HG02623 (cell line): ENCODE measurements around the gene MYO19.

Experiments used
- ATAC-seq: cut with Tn5 transposase; IDR thresholded peaks from one replicate; pipeline ENCODE4 v1.9.1; 2021; ENCODE audit warnings: moderate library complexity; ENCODE audit not compliant: unreplicated experiment

The MYO19 gene, protein sequence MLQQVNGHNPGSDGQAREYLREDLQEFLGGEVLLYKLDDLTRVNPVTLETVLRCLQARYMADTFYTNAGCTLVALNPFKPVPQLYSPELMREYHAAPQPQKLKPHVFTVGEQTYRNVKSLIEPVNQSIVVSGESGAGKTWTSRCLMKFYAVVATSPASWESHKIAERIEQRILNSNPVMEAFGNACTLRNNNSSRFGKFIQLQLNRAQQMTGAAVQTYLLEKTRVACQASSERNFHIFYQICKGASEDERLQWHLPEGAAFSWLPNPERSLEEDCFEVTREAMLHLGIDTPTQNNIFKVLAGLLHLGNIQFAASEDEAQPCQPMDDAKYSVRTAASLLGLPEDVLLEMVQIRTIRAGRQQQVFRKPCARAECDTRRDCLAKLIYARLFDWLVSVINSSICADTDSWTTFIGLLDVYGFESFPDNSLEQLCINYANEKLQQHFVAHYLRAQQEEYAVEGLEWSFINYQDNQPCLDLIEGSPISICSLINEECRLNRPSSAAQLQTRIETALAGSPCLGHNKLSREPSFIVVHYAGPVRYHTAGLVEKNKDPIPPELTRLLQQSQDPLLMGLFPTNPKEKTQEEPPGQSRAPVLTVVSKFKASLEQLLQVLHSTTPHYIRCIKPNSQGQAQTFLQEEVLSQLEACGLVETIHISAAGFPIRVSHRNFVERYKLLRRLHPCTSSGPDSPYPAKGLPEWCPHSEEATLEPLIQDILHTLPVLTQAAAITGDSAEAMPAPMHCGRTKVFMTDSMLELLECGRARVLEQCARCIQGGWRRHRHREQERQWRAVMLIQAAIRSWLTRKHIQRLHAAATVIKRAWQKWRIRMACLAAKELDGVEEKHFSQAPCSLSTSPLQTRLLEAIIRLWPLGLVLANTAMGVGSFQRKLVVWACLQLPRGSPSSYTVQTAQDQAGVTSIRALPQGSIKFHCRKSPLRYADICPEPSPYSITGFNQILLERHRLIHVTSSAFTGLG

DNA sequence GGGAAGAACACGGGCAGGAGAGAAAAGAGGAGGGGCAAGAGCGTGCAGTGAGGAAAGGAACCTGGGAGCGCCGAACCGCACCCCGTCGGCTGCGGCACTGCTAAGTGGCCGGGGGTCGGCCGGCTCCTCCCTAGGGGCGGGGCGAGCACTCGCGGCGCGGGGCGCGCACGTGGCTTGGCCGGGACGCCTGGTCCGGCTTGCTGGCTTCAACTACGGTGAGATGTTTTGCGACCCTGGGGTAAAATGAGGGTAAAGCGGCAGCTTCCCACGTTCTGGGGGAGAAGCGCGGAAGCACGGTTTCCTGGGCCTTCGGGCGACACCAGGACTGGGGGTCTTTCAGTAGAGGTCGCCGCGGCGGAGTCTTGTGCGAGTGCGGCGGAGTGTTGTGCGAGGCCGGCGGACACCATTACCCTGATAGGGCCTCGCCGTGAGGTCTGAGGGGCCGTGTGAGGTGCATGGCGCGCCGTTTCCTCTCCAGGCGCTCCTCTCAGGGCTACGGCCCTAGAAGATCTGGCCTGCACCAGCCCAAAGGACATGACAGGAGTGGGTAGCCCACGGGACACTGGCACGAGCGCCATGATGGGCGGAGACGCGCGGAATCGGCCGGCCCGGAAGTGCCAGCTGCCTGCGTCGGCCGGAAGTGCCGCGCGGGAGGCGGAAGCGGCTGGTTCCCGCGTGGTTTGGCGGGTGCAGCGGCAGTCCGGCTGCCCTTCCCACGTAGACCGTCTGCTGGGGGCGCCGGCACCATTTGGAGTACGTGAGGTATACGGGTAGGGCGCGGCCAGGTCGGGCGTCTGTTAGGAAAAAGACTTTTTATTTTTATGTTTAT, at the start of gene MYO19, which contains the start of gene PIGW:
Gene MYO19 (minus strand): TSS at position 29 of the 829 bp plus-strand sequence. CDS start 2,330 bp downstream, outside the sequence.
Gene PIGW (plus strand): TSS at position 148 of the 829 bp plus-strand sequence. CDS start 2,115 bp downstream, outside the sequence.
- peak; percentile 62 for ATAC-seq

DNA sequence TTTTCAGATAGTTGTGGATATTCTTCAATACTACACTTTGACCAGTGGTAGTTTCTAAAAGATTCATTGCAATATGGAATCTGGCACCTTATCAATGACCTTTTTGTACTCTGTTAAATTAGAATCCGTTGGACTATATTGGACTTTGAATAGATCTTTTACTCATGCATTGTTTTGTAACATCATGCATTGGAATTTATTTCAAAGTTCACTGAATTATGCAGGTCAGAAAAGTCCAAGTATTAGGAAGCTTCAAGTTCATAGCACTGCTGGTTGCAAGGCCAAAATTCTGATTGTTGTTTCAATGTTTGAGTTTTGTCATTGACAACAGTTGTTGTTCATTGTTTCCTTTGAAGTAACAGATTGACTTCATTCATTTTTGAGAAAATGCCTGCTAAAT, 49.1 kb upstream of the MYO19 start:
- no peak for ATAC-seq

DNA sequence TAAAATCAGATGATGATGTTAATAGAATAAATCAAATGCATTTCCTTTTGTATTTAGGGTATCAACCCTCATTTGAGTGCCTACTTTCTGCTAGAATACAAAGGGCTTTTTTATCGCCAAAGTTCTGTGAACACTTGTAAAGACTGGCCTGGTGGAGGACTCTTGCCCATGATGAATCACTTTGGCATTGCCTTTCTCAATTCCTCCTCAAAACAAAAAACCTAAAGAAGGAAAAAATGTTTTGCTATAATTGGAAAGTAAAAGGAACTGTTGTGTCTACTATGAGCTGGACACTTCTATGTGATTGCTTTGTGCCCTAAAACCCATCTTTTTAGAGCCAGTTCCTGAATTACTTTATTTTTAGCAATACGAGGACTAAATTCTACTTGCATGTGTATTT, 44.0 kb upstream of the MYO19 start:
- ATAC-seq, result no peak

DNA sequence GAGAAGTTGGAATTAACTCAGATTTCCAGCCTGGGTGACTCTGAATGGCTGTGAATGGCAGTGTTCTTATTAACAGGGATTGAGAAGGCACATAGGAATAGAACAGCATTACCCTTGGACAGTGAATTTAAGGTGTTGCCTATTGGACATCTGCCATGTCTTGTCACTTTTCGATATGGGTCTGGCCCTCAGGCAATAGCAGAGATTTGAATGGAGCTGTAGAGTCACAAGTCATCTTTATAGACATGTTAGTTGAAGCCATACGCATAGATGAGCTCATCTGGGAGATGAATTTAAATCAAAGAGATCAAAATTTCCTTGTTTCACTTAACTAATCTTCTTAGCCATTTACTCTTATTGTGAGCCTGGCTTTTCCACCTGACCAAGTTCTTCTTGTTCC, 42.1 kb upstream of the MYO19 start:
- ATAC-seq, result no peak

DNA sequence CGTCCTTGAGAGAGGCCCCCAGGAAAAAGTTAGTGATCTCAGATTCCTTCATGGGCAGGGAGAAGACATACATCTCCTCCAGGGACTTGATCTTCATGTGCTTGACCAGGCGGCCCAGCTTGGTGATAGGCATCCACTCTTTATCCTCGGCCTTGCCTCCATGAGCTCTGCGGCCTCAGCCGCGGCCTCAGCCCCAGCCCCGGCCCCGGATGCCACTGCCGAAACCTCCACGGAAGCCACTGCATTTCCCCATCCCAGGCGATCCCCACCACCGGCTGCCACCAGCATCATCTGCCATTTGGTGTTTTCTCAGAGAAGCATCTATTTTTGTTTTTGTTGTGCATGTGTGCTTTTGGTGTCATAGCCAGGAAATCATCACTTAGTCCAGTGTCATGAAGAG, 40.4 kb upstream of the MYO19 start:
- no peak for ATAC-seq

DNA sequence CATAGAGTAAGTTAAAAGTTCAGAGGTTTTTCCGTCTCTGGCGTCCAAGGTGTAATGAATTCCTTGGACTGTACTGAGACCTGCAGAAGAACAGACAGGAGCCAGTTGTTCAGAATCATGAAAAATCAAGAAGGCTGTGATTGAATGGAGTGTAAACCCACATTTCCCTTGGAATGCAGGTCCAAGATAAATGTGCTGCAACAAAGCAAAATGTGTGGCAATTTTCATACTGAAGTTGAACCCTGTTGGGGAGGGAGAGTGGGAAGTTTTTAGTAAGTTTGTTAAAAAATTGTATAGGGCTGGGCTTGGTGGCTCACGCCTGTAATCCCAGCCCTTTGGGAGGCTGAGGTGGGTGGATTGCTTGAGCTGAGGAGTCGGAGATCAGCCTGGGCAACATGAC, 31.4 kb upstream of the MYO19 start:
- ATAC-seq, result no peak

DNA sequence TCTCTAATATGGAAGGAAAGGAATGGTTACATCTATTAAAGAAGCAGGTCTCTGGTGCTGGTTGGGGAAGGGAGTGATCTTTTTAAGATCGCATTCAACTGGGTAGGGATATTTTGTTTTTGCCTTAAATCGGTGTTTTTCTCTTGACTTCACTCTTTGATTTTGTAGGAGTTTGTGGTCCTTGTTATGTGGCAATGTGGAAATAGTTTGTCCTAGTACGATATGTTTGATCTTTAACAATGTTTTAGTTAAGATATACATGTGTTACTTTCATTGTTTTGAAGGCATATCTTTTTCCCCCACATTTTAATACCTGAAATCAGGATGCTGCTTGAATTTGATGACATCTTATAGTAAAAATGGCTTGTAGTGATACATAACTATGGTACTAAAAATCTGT, 18.8 kb upstream of the MYO19 start:
- no peak for ATAC-seq

DNA sequence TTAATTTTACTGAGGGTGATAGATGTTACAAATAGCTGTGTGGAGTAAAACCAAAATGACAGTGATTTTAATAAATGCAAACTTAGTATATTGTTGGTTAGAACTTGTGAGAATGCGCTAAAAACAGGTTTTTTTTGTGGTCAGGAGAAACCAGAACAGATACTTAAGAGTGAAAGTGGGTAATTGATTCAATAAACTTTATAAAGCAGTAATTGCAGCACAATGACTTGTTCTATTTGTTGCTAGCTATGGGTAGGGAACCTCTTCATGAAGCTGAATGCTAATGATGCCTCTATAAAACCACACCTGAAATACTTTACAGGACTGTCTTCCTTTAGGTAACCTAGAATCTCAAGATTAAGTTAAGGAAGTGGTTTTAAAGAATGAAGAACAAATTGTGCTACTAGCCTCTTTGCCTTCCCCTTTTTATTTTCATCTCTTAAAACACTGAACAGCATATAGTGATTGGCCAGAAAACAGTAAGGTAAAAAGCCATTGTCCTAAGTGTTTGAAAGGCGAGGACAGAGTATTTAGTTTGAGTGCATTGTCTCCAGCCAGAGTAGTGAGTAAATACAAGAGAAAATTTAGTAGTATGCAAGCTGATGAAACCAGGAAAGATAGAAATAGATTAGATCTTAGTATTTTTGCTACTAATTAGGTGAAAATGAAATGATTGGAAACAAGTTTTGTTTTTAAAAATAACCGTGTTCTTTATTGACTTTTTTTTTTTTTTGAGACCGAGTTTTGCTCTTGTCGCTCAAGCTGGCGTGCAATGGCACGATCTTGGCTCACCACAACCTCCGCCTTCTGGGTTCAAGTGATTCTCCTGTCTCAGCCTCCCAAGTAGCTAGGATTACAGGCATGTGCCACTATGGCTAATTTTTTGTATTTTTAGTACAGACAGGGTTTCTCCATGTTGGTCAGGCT, 16.1 kb upstream of the MYO19 start:
- no peak for ATAC-seq

DNA sequence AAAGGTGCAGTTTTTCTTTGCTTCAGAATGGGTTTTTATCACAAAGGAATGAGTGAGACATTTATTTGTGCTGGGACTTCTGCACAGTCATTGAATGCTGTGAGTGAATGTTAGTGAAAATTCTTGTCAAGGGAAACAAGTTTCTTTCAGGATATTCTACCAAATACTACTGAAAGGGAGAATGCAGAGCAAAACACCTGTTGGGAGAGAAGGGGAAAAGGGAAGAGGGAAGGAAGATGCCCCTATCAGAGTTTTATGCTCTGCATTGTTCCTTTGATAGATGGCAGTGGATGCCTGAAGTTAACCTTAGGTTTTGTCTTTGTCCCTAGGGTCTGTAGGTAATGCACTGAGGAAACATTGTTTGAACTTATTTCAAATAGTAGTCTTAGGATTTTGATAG, 13.1 kb upstream of the MYO19 start:
- ATAC-seq, result no peak

DNA sequence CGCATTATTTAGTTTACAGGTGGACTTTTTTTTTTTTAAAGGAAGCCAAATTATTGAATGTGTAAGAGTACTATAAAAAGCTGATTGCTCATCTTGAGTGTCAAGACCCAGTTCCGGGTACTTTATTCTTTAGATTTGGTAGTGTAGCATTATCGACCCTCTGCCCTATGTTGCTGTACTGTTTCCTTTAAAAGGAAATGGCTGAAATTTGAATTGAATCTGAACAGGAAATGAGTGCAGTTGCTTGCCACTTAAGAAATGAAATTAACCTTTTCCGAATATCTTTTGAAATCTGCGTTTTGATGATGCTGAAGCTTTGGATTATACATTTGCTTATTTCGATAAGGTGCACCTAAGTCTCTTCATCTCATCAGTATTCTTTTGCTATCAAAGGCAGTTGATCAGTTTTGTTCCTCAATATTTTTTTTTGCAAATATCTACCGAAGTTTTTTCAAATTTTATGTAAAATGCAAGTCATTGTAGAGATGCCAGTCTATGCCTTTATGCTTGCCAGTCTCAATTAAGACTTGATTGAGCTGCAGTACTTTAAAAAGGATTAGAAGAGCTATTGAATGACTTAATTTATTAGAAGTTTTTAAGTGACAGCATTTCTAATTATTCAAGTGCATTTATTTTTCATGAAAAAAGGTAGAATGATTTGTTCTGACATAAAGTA, 11.9 kb upstream of the MYO19 start:
- ATAC-seq, result no peak

DNA sequence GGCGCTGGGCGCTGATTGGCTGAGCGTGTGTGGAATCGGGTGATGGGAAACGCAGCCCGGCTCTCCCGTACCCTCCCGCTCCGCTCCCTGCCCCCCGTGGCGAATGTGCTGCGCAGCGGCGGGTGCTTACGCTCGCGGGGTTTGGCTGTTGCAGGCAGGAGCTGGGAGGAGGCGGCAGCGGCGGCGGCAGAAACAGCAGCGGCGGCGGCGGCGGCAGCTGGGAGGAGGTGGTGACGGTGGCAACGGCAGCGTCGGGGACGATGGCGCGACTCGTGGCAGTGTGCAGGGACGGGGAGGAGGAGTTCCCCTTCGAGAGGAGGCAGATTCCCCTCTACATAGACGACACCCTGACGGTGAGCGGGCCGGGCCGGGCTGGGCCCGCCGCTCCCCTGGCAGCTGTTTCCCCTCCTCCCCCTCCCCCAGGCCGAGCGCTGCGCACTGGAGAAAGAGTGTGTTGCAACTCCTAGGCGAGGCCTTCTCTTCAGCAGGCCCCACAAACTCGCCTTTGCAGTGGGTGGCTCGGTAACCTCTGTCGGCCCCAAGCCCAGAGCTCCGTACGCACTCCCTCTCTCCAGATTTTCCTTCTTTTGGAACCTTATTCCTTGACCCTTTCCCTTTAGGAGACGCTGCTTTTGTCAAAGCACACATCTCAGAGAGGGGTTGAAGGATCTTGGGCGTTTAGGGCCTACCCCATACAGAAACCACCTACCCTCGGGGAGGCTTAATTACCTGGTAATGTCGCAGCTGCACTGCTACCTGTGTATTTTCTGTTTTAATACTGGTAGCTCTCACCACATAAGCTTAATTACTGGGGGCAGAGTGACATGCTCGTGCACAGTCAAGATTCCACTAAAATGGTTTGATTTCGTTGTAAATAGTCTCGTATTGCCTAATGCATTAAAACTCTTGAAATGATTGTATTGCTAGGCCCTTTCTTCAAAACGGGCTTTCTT, 11.1 kb upstream of the MYO19 start:
- peak; percentile 53 for ATAC-seq

DNA sequence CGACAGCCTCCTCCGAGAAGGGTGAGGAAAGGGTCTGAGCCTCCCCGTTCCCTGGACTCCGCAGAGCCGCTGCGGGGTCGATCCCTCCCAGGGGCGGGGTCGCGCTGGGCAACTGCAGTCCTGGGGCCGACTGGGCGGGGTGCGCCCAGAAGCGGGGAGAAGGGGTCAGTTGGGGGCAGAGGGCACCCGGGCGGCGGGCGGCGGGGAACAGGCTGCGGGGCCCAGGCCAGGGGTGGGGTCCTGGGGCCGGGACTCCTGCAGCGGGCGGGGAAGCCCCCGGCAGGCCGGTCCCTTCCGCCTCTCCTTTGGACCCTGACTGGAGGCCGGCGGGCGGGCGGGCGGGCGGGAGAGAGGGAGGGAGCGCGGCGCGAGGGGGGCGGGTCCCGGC, 10.4 kb upstream of the MYO19 start:
- peak; percentile 31 for ATAC-seq

DNA sequence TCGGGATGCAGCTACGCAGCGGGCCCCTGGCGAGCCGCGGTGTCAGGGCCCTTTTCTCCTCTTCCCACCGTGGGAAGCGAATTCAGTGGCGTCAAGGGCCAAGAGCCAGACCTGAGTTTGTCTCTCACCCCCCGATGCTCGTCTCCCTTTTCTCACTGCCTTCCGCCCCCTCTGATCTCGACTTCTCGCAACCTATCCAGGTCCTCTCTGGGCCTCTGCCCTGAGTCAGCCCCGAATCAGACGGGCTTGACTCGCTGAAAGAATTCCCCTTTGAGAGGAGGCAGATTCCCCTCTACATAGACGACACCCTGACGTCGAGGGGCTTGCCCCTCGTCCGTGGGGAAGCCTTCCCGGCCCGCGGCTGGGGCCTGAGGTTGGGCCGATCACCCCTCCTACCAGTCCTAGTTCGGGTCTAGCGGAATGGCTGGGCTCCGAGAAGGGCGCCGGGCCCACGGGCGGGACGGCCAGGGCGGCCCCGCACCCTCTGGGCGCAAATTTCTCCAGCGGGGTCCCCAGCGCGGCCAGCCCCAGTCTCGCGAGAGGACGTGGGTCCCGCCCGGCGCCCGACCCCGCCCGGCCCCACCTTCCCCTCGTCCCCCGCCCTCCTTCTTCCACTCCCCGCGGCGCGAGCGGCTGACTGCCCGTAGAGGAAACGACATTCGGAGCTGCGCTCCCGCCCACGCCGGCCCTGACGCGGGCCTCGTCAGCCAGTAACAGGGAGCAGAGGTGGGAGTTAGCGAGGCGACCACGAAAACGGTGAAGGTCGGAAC, 9.8 kb upstream of the MYO19 start, which contains the start of gene GGNBP2:
Gene GGNBP2 (plus strand): TSS at position 613 of the 770 bp plus-strand sequence. CDS start 806 bp downstream, outside the sequence.
- peak; percentile 43 for ATAC-seq

DNA sequence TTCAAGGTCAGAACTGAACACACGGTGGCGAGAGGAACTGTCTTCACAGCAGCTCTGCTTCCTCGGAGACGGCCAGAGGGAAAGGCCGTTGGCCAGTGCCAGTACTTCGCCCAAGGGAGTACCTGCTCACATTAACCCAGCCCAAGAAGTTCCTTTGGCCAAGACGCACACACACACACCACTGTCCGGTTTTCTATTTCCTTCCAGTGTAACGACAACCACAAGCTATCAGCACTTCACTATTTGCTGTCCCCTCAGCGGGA, 9.3 kb upstream of the MYO19 start:
- ATAC-seq, result no peak

DNA sequence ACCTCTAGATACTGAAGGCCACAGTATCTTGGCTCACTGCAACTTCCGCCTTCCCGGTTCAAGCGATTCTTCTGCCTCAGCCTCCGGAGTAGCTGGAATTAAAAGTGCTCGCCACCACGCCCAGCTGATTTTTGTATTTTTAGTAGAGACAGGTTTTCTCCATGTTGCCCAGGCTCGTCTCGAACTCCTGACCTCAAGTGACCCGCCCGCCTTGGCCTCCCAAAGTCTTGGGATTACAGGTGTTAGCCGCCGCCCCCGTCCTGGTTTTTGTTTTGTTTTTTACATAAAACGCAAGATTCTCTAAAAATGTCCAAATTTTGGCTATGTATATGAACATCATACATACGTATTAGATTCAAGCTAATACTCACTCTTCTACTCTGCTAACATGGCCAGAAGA, 8.1 kb upstream of the MYO19 start:
- no peak for ATAC-seq

DNA sequence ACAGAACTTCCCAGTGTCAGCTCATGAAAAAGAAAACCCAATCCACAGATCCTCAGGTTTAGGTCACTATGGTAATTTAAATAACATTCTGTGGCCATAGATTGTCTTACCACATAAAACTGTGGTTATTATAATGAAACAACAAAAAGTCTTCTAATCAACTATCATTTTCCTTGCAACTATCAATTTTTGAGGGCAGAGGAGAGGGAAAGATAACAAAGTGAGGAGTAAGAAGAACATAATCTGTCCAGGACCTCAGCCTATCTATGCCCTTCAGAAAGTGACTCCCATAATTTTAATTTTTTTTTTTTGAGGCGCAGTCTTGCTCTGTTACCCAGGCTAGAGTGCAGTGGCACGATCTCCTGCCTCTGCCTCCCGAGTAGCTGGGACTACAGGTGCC, 6.0 kb upstream of the MYO19 start:
- ATAC-seq, result no peak

DNA sequence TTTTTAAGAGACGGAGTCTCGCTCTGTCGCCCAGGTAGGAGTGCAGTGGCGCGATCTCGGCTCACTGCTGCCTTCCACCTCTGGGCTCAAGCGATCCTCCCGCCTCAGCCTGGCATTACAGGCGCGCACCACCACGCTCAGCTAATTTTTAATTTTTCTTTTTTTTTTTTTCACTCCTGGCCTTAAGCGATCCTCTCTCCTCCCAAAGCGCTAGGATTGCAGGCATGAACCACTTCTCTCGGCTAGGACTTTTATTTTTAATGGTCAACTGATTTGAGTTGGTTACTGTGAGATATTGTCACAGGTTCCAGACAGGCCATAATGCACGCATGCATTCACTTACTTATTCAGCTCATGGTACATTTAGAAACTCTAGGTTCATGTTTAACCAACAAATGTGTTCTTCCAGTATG, 1.0 kb upstream of the MYO19 start:
- ATAC-seq, result peak; percentile 22
